Lung (tissue), 12 donors: ENCODE data around the gene CCNY. TPM values are rescaled to one million over a fixed set of nuclear protein-coding genes. Genes with fewer than 3 reads are reported as not detected.

Experiments used
- ATAC-seq: fragments of 200-7000 bp; cut with Tn5 transposase; one replicate; pipeline ENCODE4 v1.9.1; 2020; ENCODE audit warnings: moderate number of reproducible peaks; ENCODE audit not compliant: insufficient read depth, low FRiP score
- DNase-seq, 3 donors: peaks; one replicate each; pipeline ENCODE4 v3.0.0-alpha.2; 2013 to 2017
- H3K27ac ChIP-seq, 2 donors: one replicate each; pipeline ENCODE4 v1.5.1; 2013; ENCODE audit warnings: mild to moderate bottlenecking in 2 of 2, moderate library complexity in 2 of 2, control low read depth in 1 of 2, inconsistent platforms in 1 of 2, low read depth in 1 of 2, low read length in 1 of 2
- H3K27me3 ChIP-seq, 3 donors: one replicate each; pipeline ENCODE4 v1.5.1; 2013; ENCODE audit warnings: low read length in 2 of 3; ENCODE audit not compliant: control insufficient read depth in 3 of 3, insufficient read depth in 3 of 3
- H3K36me3 ChIP-seq, 4 donors: one replicate each; pipeline ENCODE4 v1.5.1; 2013; ENCODE audit warnings: low read length in 4 of 4, mild to moderate bottlenecking in 1 of 4, moderate library complexity in 1 of 4; ENCODE audit not compliant: control insufficient read depth in 4 of 4, insufficient read depth in 4 of 4
- H3K4me1 ChIP-seq, 5 donors: one replicate each; pipeline ENCODE4 v1.5.1; 2013; ENCODE audit warnings: low read length in 5 of 5, mild to moderate bottlenecking in 2 of 5, moderate library complexity in 1 of 5; ENCODE audit not compliant: control insufficient read depth in 5 of 5, insufficient read depth in 5 of 5
- H3K4me3 ChIP-seq: one replicate; pipeline ENCODE4 v1.5.1; 2013; ENCODE audit warnings: mild to moderate bottlenecking, control low read depth, moderate library complexity
- H3K9ac ChIP-seq, 2 donors: one replicate each; pipeline ENCODE4 v1.5.1; 2013; ENCODE audit warnings: low read length in 2 of 2, control low read depth in 1 of 2; ENCODE audit not compliant: insufficient read depth in 1 of 2
- H3K9me3 ChIP-seq, 4 donors: one replicate each; pipeline ENCODE4 v1.5.1; 2013; ENCODE audit warnings: low read length in 3 of 4, mild to moderate bottlenecking in 1 of 4, moderate library complexity in 1 of 4; ENCODE audit not compliant: control insufficient read depth in 4 of 4, insufficient read depth in 3 of 4
- WGBS, 2 donors: extraction: QIAGEN DNeasy Blood & Tissue Kit; methylation state at CpG; one replicate each; pipeline ENCODE4 v1.1.7; 2013; 5-methylcytosine and 5-hydroxymethylcytosine counted together
- polyA plus RNA-seq, 2 donors: library from polyadenylated mRNA; stranded (reverse); fragments of 200-250 nt; gene quantifications; one replicate each; pipeline ENCODE4 v1.2.1, GENCODE V29; 2013
- total RNA-seq, 2 donors: library from RNA; depleted of rRNA in 1 of 2; stranded (reverse); fragments of >200 nt in 1 of 2; gene quantifications; one replicate each; pipeline ENCODE4 v1.2.1, GENCODE V29; 2014 to 2021
- TF ChIP-seq, protein P1 (sequence below): IDR thresholded peaks from 2 replicates; pipeline ENCODE4 v1.5.1; 2012; ENCODE audit warnings: mild to moderate bottlenecking; ENCODE audit errors: control extremely low read depth, extremely low read depth
- donor health status: control.
- donor health status: control.
- donor health status: Bipolar disorder and iron deficiency.
- donor health status: healthy.
- donor health status: DM: yes; HTN: yes; CAD: no.

The CCNY gene
- total and polyA plus RNA-seq, 4 donors = 26.6 to 63.0 (median 38.8) TPM

DNA sequence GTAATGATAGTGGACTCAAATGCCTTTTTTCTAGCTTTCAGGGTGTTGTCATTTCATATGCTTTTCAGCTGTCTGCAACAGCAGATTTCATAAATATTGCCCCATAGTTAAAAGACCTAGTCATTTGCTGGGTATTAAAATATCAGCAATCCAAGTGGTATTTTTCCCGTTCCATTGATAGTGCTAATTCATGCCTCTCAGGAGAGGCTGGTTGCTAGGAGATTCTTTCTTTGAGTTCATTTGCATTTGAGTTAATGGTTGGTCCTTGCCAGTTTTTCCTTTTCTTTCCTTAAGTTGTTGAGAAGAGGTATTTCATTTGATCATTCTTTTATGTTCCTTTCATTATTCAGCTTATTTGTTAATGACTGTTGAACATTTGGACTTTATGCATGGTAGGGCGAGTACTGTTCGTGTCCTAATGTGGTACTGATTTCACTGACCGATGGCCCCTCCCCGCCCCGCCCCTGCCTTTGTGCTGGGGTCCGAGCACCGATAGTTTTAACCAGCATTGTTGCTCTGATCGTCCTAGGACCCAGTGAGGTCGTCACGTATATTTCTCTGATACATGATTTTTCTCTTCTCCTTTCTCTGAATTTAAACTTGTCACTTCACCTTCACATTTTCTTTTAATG is 128.6 kb downstream of the CCNY start:
- no peak overlapping the region for H3K27ac ChIP-seq
- no peak overlapping the region for H3K9ac ChIP-seq
- no peaks in the 10 kb centered on the region for H3K9me3 ChIP-seq
- H3K36me3 ChIP-seq = no peaks in the 10 kb centered on the region
- TF ChIP-seq, protein P1, sequence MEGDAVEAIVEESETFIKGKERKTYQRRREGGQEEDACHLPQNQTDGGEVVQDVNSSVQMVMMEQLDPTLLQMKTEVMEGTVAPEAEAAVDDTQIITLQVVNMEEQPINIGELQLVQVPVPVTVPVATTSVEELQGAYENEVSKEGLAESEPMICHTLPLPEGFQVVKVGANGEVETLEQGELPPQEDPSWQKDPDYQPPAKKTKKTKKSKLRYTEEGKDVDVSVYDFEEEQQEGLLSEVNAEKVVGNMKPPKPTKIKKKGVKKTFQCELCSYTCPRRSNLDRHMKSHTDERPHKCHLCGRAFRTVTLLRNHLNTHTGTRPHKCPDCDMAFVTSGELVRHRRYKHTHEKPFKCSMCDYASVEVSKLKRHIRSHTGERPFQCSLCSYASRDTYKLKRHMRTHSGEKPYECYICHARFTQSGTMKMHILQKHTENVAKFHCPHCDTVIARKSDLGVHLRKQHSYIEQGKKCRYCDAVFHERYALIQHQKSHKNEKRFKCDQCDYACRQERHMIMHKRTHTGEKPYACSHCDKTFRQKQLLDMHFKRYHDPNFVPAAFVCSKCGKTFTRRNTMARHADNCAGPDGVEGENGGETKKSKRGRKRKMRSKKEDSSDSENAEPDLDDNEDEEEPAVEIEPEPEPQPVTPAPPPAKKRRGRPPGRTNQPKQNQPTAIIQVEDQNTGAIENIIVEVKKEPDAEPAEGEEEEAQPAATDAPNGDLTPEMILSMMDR = no peak
- ATAC-seq (no peak), DNase-seq (peak in 2 of 3 donors; percentile 32 to 46)
- 82 to 90% methylated on average over 11 of the region's 11 CpGs for WGBS, 2 donors
- no peaks in the 10 kb centered on the region for H3K27me3 ChIP-seq
- H3K4me1 ChIP-seq = peaks cover 18 to 62% (median 33%) of the 10 kb centered on the region in 5 donors
- no peak overlapping the region for H3K4me3 ChIP-seq

DNA sequence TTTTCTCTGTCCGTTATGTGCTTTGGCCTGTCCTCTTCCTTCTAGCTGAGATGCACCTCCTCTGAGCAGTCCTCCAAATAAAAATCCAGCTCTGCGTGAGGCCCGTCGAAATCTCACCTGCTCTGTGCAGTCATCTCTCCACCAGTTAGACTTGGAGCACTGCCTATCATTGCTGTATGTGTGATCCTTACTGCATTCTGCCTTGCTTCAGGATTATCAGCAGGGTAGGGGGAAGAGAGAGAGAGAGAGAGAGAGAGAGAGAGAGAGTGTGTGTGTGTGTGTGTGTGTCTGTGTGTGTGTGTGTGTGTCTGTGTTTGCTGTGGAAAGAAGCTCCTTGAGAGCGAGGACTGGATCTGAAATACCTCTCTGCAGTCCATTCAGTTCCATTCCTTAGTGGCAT is 129.4 kb downstream of the CCNY start:
- H3K36me3 ChIP-seq = no peaks in the 10 kb centered on the region
- no peak for DNase-seq
- no peak for ATAC-seq
- no peaks in the 10 kb centered on the region for H3K9me3 ChIP-seq
- H3K9ac ChIP-seq = no peak overlapping the region
- H3K4me3 ChIP-seq = no peak overlapping the region
- H3K27ac ChIP-seq = no peak overlapping the region
- 78% methylated on average over 5 of the region's 5 CpGs for WGBS, 2 donors
- TF ChIP-seq, protein P1 = no peak
- no peaks in the 10 kb centered on the region for H3K27me3 ChIP-seq
- peaks cover 25 to 62% (median 33%) of the 10 kb centered on the region in 5 donors for H3K4me1 ChIP-seq

DNA sequence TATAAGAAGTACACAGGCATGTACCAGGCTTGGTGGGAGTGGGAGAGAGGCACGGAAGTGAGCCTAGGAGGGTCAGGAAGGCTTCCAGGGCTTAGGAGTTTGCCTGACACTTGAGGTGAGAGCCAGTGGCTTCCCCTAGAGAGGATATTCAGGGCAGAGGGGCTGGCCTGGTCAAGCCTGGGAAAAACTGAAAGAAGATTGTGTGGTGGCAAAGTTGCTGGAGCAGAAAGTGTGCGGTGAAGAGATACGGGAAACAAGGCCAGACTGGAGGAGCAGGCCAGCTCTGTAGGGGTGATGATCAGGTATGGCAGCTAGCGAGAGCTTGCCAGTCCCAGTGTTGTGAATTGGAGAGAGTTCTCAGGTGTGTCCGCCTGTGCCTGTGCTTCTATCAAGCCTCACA is 129.9 kb downstream of the CCNY start:
- no peaks in the 10 kb centered on the region for H3K27me3 ChIP-seq
- no peaks in the 10 kb centered on the region for H3K36me3 ChIP-seq
- TF ChIP-seq, protein P1 = no peak
- peaks cover 25 to 62% (median 32%) of the 10 kb centered on the region in 5 donors for H3K4me1 ChIP-seq
- H3K4me3 ChIP-seq = no peak overlapping the region
- whole genome bisulfite sequencing, 2 donors = 74 to 77% methylated on average over 5 of the region's 5 CpGs
- DNase-seq (no peak), ATAC-seq (no peak)
- no peaks in the 10 kb centered on the region for H3K9me3 ChIP-seq
- no peak overlapping the region for H3K27ac ChIP-seq
- no peak overlapping the region for H3K9ac ChIP-seq

DNA sequence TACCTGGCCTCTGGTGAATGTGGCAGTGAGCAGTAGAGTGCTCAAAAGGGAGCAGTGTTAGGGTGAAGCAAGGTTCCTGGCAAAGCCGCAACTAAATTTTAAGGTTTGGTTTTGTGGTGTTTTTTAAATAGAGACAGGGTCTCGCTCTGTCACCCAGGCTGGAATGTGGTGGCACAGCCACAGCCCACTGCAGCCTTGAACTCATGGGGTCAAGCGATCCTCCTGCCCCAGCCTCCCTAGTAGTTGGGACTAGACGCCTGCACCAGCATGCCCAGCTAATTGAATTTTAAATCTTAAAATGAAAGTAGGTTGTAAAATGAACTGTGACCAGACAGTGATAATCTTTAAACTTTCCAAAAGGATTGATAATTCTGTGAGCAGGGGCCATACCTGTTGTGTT is 130.4 kb downstream of the CCNY start:
- ATAC-seq (no peak), DNase-seq (no peak)
- H3K4me3 ChIP-seq = no peak overlapping the region
- H3K4me1 ChIP-seq = peaks cover 25 to 62% (median 32%) of the 10 kb centered on the region in 5 donors
- no peaks in the 10 kb centered on the region for H3K27me3 ChIP-seq
- no peak overlapping the region for H3K27ac ChIP-seq
- TF ChIP-seq, protein P1 = no peak
- WGBS, 2 donors = 97% methylated on average over 4 of the region's 4 CpGs
- no peaks in the 10 kb centered on the region for H3K9me3 ChIP-seq
- H3K36me3 ChIP-seq = no peaks in the 10 kb centered on the region
- no peak overlapping the region for H3K9ac ChIP-seq
